GM23338 (cell line): ENCODE results near the gene FAM163A. TPM values are rescaled to one million over a fixed set of nuclear protein-coding genes. Genes with fewer than 3 reads are reported as not detected.

ENCODE experiments used
- ATAC-seq: fragments of 200-7000 bp; cut with Tn5 transposase; 3 replicates; pipeline ENCODE4 v1.9.1; 2020
- DNase-seq: peaks from one replicate; pipeline ENCODE4 v3.0.0-alpha.2; 2015; ENCODE audit warnings: low spot score
- H2AFZ ChIP-seq: fragments of 200-600 bp; sonication (generic); 2 replicates; pipeline ENCODE4 v1.8.0; 2016; ENCODE audit warnings: antibody characterized with exemption, mild to moderate bottlenecking, moderate library complexity
- H3F3A ChIP-seq: fragments of 200-600 bp; sonication (generic); replicated peaks from 2 replicates; pipeline ENCODE4 v1.8.0; 2017; ENCODE audit warnings: antibody characterized with exemption, mixed run types, low read depth
- H3K27ac ChIP-seq: fragments of 200-600 bp; sonication (generic); 2 replicates; pipeline ENCODE4 v1.6.1; 2016; ENCODE audit warnings: low read depth
- H3K27me3 ChIP-seq: fragments of 200-600 bp; sonication (generic); 2 replicates; pipeline ENCODE4 v1.8.0; 2016; ENCODE audit warnings: mild to moderate bottlenecking, mixed run types, moderate library complexity; ENCODE audit not compliant: insufficient read depth
- H3K36me3 ChIP-seq: fragments of 200-600 bp; sonication (generic); 2 replicates; pipeline ENCODE4 v1.8.0; 2016; ENCODE audit warnings: mild to moderate bottlenecking; ENCODE audit not compliant: insufficient read depth
- H3K4me1 ChIP-seq: fragments of 200-600 bp; sonication (generic); 2 replicates; pipeline ENCODE4 v1.8.0; 2016; ENCODE audit warnings: mild to moderate bottlenecking, moderate library complexity; ENCODE audit not compliant: insufficient read depth
- H3K4me2 ChIP-seq: fragments of 200-600 bp; sonication (generic); 2 replicates; pipeline ENCODE4 v1.7.1; 2017; ENCODE audit warnings: mixed run types
- H3K4me3 ChIP-seq: fragments of 200-600 bp; sonication (generic); 2 replicates; pipeline ENCODE4 v1.6.1; 2016; ENCODE audit warnings: mixed run types
- H3K79me2 ChIP-seq: fragments of 200-600 bp; sonication (generic); replicated peaks from 2 replicates; pipeline ENCODE4 v1.8.0; 2017; ENCODE audit warnings: mild to moderate bottlenecking; ENCODE audit not compliant: insufficient read depth
- H3K9me2 ChIP-seq: fragments of 200-600 bp; sonication (generic); 2 replicates; pipeline ENCODE4 v1.8.0; 2017; ENCODE audit not compliant: insufficient read depth
- H4K20me1 ChIP-seq: fragments of 200-600 bp; sonication (generic); replicated peaks from 2 replicates; pipeline ENCODE4 v1.8.0; 2017; ENCODE audit warnings: mild to moderate bottlenecking; ENCODE audit not compliant: insufficient read depth
- H3K27ac Mint-ChIP-seq: 2 replicates; pipeline ENCODE4 v1.8.0; 2020; ENCODE audit warnings: inconsistent platforms, mild to moderate bottlenecking, moderate library complexity, mixed read lengths
- H3K27me3 Mint-ChIP-seq: 3 replicates; pipeline ENCODE4 v1.8.0; 2022; ENCODE audit warnings: low read depth, mild to moderate bottlenecking, moderate library complexity, mixed read lengths, inconsistent platforms; ENCODE audit not compliant: insufficient read depth, poor library complexity
- H3K36me3 Mint-ChIP-seq: 3 replicates; pipeline ENCODE4 v1.8.0; 2021; ENCODE audit warnings: low read depth, mild to moderate bottlenecking, inconsistent platforms, moderate library complexity, mixed read lengths
- H3K4me1 Mint-ChIP-seq: 3 replicates; pipeline ENCODE4 v1.8.0; 2020; ENCODE audit warnings: mild to moderate bottlenecking, inconsistent platforms, mixed read lengths
- H3K4me3 Mint-ChIP-seq: 3 replicates; pipeline ENCODE4 v1.8.0; 2021; ENCODE audit warnings: moderate library complexity, mild to moderate bottlenecking, inconsistent platforms, mixed read lengths
- H3K9me3 Mint-ChIP-seq: 3 replicates; pipeline ENCODE4 v1.8.0; 2020; ENCODE audit warnings: moderate library complexity, mild to moderate bottlenecking, inconsistent platforms, mixed read lengths
- CREB1 ChIP-seq: fragments of 250-450 bp; sonication (Bioruptor Pico); IDR thresholded peaks from 2 replicates; pipeline ENCODE4 v1.5.0; 2020; ENCODE audit warnings: low read depth, mild to moderate bottlenecking, moderate library complexity
- CTCF ChIP-seq, 2 experiments: fragments of 200-600 bp in 1 of 2; sonication (generic) in 1 of 2; conservative IDR thresholded peaks; 2 replicates each; pipeline versions ENCODE4 v1.5.1 to v1.6.1; 2016 to 2017; ENCODE audit warnings: antibody characterized with exemption in 2 of 2, low read depth in 2 of 2, mild to moderate bottlenecking in 2 of 2, moderate library complexity in 1 of 2
- EZH2 ChIP-seq: fragments of 200-600 bp; sonication (generic); IDR thresholded peaks from one replicate; pipeline ENCODE4 v1.8.0; 2017; ENCODE audit warnings: antibody characterized with exemption, mild to moderate bottlenecking, low read depth; ENCODE audit not compliant: unreplicated experiment
- JUNB ChIP-seq: IDR thresholded peaks from one replicate; pipeline ENCODE4 v1.6.1; 2016; ENCODE audit warnings: antibody characterized with exemption; ENCODE audit not compliant: unreplicated experiment
- NANOG ChIP-seq: IDR thresholded peaks from 2 replicates; pipeline ENCODE4 v1.6.1; 2016; ENCODE audit warnings: antibody characterized with exemption, borderline replicate concordance
- POLR2AphosphoS5 ChIP-seq: IDR thresholded peaks from 2 replicates; pipeline ENCODE4 v1.6.1; 2016; ENCODE audit warnings: antibody characterized with exemption, low read depth
- REST ChIP-seq: IDR thresholded peaks from one replicate; pipeline ENCODE4 v1.6.1; 2018; ENCODE audit warnings: antibody characterized with exemption; ENCODE audit not compliant: unreplicated experiment
- STAT1 ChIP-seq: IDR thresholded peaks from one replicate; pipeline ENCODE4 v1.6.1; 2016; ENCODE audit warnings: antibody characterized with exemption; ENCODE audit not compliant: unreplicated experiment
- ZNF114 ChIP-seq: fragments of 250-450 bp; sonication (Bioruptor Pico); IDR thresholded peaks from 2 replicates; pipeline ENCODE4 v1.5.0; 2020; ENCODE audit warnings: mild to moderate bottlenecking, moderate library complexity
- polyA plus RNA-seq: library from polyadenylated mRNA; unstranded; fragments of >200 nt; fragmentation: Nextera tagmentation; extraction: Ambion mirVana; gene quantifications from 2 replicates; pipeline ENCODE4 v1.2.1, GENCODE V29; 2016
- total RNA-seq: library from RNA; depleted of rRNA; stranded (reverse); fragments of >200 nt; shearing (Covaris generic); gene quantifications from 2 replicates; pipeline ENCODE4 v1.2.3, GENCODE V29; 2014

The FAM163A gene
- total and polyA plus RNA-seq, 2 experiments from 2014 or later: not detected

- Mint-ChIP-seq H3K27ac (no peak overlapping the region), H3K4me1 (peaks cover 6% of the 10 kb centered on the region; the same call in 2 of the 3 replicates), H3K27me3 (peaks cover 10% of the 10 kb centered on the region), H3K36me3 (no peaks in the 10 kb centered on the region; the same call in 2 of the 3 replicates), H3K9me3 (peaks cover 17% of the 10 kb centered on the region), H3K4me3 (no peak overlapping the region)
- no peaks in the 10 kb centered on the region for H4K20me1 ChIP-seq
- H3K4me1 ChIP-seq: no peaks in the 10 kb centered on the region
- H3K4me2 ChIP-seq: no peak overlapping the region
- H3K4me3 ChIP-seq: no peak overlapping the region
- H3K27me3 ChIP-seq: no peaks in the 10 kb centered on the region
- H3K79me2 ChIP-seq: no peaks in the 10 kb centered on the region
- no peak overlapping the region for H2AFZ ChIP-seq
- H3K9me2 ChIP-seq: 0 out of 2 replicates have a peak, but pooled peaks cover 6% of the 10 kb centered on the region
- DNase-seq (no peak), ATAC-seq (no peak)
- H3F3A ChIP-seq: no peaks in the 10 kb centered on the region
- no peaks in the 10 kb centered on the region for H3K36me3 ChIP-seq
- TF ChIP-seq REST: no peak
- no peak for TF ChIP-seq JUNB
- TF ChIP-seq ZNF114 (CRISPR knock-in tag): no peak
- TF ChIP-seq CREB1 (CRISPR knock-in tag): no peak
- TF ChIP-seq NANOG: no peak
- no peak for TF ChIP-seq STAT1
- TF ChIP-seq POLR2AphosphoS5: no peak
- no peak for TF ChIP-seq CTCF (conservative IDR thresholded peaks at IDR 0.05; ENCODE audit: low read depth in 2 of 2)
- no peak overlapping the region for H3K27ac ChIP-seq
Observed at GRCh38 chr1:179767996-179768395, 24.9 kb downstream of the FAM163A start.

- H3K27me3 ChIP-seq: no peaks in the 10 kb centered on the region
- Mint-ChIP-seq H3K9me3 (peaks cover 4% of the 10 kb centered on the region; the same call in 2 of the 3 replicates), H3K27ac (no peak overlapping the region), H3K4me1 (peaks cover 6% of the 10 kb centered on the region; the same call in 2 of the 3 replicates), H3K27me3 (peaks cover 11% of the 10 kb centered on the region), H3K4me3 (no peak overlapping the region), H3K36me3 (no peaks in the 10 kb centered on the region; the same call in 2 of the 3 replicates)
- H3K27ac ChIP-seq: no peak overlapping the region
- no peak for TF ChIP-seq JUNB
- TF ChIP-seq CTCF (conservative IDR thresholded peaks at IDR 0.05; ENCODE audit: low read depth in 2 of 2): peak in 1 of 2 experiments; percentile 50; a peak in 2 of 4 replicates
- TF ChIP-seq EZH2: no peak
- DNase-seq (peak; percentile 25), ATAC-seq (peak; percentile 69)
- H3K36me3 ChIP-seq: no peaks in the 10 kb centered on the region
- no peaks in the 10 kb centered on the region for H3K4me1 ChIP-seq
- H3K9me2 ChIP-seq: 0 out of 2 replicates have a peak, but pooled peaks cover 6% of the 10 kb centered on the region
- no peak overlapping the region for H2AFZ ChIP-seq
- H3K79me2 ChIP-seq: no peaks in the 10 kb centered on the region
- no peak overlapping the region for H3K4me3 ChIP-seq
- H3K4me2 ChIP-seq: no peak overlapping the region
- H4K20me1 ChIP-seq: no peaks in the 10 kb centered on the region
- no peaks in the 10 kb centered on the region for H3F3A ChIP-seq
Observed at GRCh38 chr1:179770887-179771502, 27.9 kb downstream of the FAM163A start.
